T-cell (primary cell): ENCODE measurements around the gene BDKRB2. TPM values are rescaled to one million over a fixed set of nuclear protein-coding genes. Genes with fewer than 3 reads are reported as not detected.

Experiments
- ATAC-seq, 4 experiments: fragments of 200-7000 bp in 3 of 4; fragments of 150-1000 bp in 1 of 4; cut with Tn5 transposase; replicated peaks in 1 of 4; 1 replicate in 3 of 4; 2 replicates in 1 of 4; pipeline ENCODE4 v1.10.0; 2021; ENCODE audit warnings: moderate library complexity in 3 of 4, mild to moderate bottlenecking in 2 of 4, moderate number of reproducible peaks in 1 of 4
- CTCF ChIA-PET, 2 donors: fragments of 300-600 bp; sonication (Branson Sonifier 250); formaldehyde crosslinking; loops; one replicate each; lab custom pipeline; 2022; ENCODE audit warnings: antibody characterized with exemption in 2 of 2; lab: Charles Lee
- POLR2A ChIA-PET, 2 donors: fragments of 300-600 bp; sonication (Branson Sonifier 250); formaldehyde crosslinking; loops; one replicate each; lab custom pipeline; 2022; ENCODE audit warnings: antibody characterized with exemption in 2 of 2; lab: Charles Lee
- DNase-seq, 35 experiments: peaks; one replicate each; pipeline versions ENCODE4 v3.0.0 to v3.0.0-alpha.2; 2013 to 2023
- H3K27ac ChIP-seq: one replicate; pipeline ENCODE4 v1.5.1; 2013; ENCODE audit warnings: low read length
- H3K27me3 ChIP-seq, 2 experiments: replicated peaks in 1 of 2; 1 replicate in 1 of 2; 2 replicates in 1 of 2; pipeline versions ENCODE4 v1.6.1 to v1.7.0; 2013; ENCODE audit warnings: low read length in 1 of 2, mixed read lengths in 1 of 2; ENCODE audit not compliant: control insufficient read depth in 2 of 2, insufficient read depth in 2 of 2; ENCODE audit errors: extremely low read depth in 1 of 2
- H3K36me3 ChIP-seq, 2 donors: 1 replicate in 1 of 2; 2 replicates in 1 of 2; pipeline versions ENCODE4 v1.6.1 to v1.7.0; 2013; ENCODE audit warnings: low read length in 1 of 2; ENCODE audit not compliant: control insufficient read depth in 2 of 2, insufficient read depth in 1 of 2; ENCODE audit errors: extremely low read depth in 1 of 2
- H3K4me1 ChIP-seq, 2 experiments: 1 replicate in 1 of 2; 2 replicates in 1 of 2; pipeline versions ENCODE4 v1.6.1 to v1.7.0; 2013; ENCODE audit warnings: low read length in 2 of 2, mixed read lengths in 1 of 2; ENCODE audit not compliant: insufficient read depth in 2 of 2, control insufficient read depth in 1 of 2; ENCODE audit errors: extremely low read depth in 1 of 2
- H3K4me3 ChIP-seq, 2 donors: 1 replicate in 1 of 2; 2 replicates in 1 of 2; pipeline versions ENCODE4 v1.5.1 to v1.7.0; 2013; ENCODE audit warnings: mild to moderate bottlenecking in 2 of 2, low read length in 1 of 2, moderate library complexity in 1 of 2; ENCODE audit not compliant: control insufficient read depth in 1 of 2; ENCODE audit errors: extremely low read depth in 1 of 2
- H3K9me3 ChIP-seq: 2 replicates; pipeline ENCODE4 v1.7.0; 2013
- H3K27ac Mint-ChIP-seq, 2 donors: one replicate each; pipeline ENCODE4 v1.8.0; 2020 to 2021; ENCODE audit warnings: mild to moderate bottlenecking in 2 of 2, mixed read lengths in 2 of 2
- H3K27me3 Mint-ChIP-seq, 2 donors: one replicate each; pipeline ENCODE4 v1.8.0; 2021 to 2022; ENCODE audit warnings: mixed read lengths in 2 of 2
- H3K36me3 Mint-ChIP-seq: one replicate; pipeline ENCODE4 v1.8.0; 2021; ENCODE audit warnings: mixed read lengths
- H3K4me1 Mint-ChIP-seq, 3 donors: one replicate each; pipeline ENCODE4 v1.8.0; 2020 to 2022; ENCODE audit warnings: mixed read lengths in 3 of 3, mild to moderate bottlenecking in 1 of 3
- H3K4me3 Mint-ChIP-seq, 3 donors: one replicate each; pipeline ENCODE4 v1.8.0; 2020 to 2022; ENCODE audit warnings: mild to moderate bottlenecking in 3 of 3, mixed read lengths in 3 of 3, moderate library complexity in 3 of 3
- H3K9me3 Mint-ChIP-seq, 3 donors: one replicate each; pipeline ENCODE4 v1.8.0; 2020 to 2022; ENCODE audit warnings: mixed read lengths in 3 of 3
- WGBS: methylation state at CpG from one replicate; pipeline ENCODE4 v1.1.5; 2013; ENCODE audit warnings: missing lambda C conversion rate; ENCODE audit not compliant: insufficient coverage; 5-methylcytosine and 5-hydroxymethylcytosine counted together
- total RNA-seq, 35 experiments: library from RNA in 6 of 35; stranded (reverse) in 6 of 35; fragments of 120-200 nt in 1 of 35; gene quantifications; one replicate each; pipeline versions ENCODE4 v1.2.1 to v1.2.4 and lab custom pipeline; 2013 to 2026

Gene BDKRB2
- total RNA-seq, 5 donors from 2014 or later (not counting 1 experiment from before 2014, with no cell fraction given), result 0.06 to 0.09 TPM; not detected in 3

DNA sequence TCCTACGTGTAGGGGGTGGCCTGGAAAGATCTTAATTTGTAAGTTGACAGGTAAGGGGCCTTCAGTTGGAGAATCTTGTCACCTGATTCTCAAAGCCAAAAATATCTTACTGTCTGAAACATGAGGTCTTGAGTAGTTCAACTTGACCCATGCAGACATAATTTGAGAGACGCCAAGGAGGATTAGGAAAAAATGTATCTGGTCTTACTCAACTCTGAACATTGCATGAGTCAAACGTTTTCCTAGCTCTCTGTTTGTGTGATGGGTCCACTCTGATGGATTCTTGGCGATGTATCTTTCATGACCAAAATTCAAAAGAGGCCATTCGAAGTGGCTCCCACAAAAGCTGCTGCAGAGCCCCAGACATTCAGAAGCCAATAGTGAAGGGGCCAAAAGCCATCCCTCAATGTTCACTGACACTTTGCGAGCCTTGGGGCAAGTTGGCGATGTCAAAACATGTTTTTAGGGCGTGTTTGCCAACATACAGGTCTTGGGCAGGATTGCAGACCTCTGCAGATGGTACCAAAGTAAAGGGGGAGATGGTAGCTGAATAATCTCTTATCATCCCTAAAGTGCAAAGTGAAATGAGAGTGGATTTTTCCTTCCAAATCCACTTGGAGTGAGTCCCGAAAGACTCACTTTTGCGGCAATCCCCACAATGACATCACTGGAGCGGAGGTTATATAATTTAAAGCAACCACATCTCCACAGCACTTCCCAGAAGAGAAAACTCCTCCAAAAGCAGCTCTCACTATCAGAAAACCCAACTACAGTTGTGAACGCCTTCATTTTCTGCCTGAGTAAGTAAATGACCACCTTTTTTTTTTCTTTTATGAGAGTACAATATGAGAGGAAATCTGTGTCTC lies 51.1 kb downstream of the BDKRB2 start, which contains the start of gene BDKRB1:
TSS of gene BDKRB1 (plus strand) at position 710 of the 866 bp plus-strand sequence. CDS start 7,473 bp downstream, outside the sequence.
- Histone ChIP-seq H3K36me3 (no peaks in the 10 kb centered on the region), H3K4me1 (no peaks in the 10 kb centered on the region), H3K27me3 (peaks cover 0 to 47% of the 10 kb centered on the region in 2 experiments), H3K4me3 (no peak within 1 kb of the TSS), H3K27ac (no peak within 1 kb of the TSS), H3K9me3 (no peaks in the 10 kb centered on the region)
- no peak within 1 kb of the TSS for H3K27ac Mint-ChIP-seq
- H3K9me3 Mint-ChIP-seq, result no peaks in the 10 kb centered on the region
- no peaks in the 10 kb centered on the region for H3K4me1 Mint-ChIP-seq
- 57% methylated on average over 2 of the region's 12 CpGs for WGBS
- no peak within 1 kb of the TSS for H3K4me3 Mint-ChIP-seq
- no peaks in the 10 kb centered on the region for H3K36me3 Mint-ChIP-seq
- ATAC-seq (no peak), DNase-seq (no peak)
- ChIA-PET CTCF (no interaction called here), POLR2A (no interaction called here)
- peaks cover 50 to 57% of the 10 kb centered on the region in 2 donors for H3K27me3 Mint-ChIP-seq

DNA sequence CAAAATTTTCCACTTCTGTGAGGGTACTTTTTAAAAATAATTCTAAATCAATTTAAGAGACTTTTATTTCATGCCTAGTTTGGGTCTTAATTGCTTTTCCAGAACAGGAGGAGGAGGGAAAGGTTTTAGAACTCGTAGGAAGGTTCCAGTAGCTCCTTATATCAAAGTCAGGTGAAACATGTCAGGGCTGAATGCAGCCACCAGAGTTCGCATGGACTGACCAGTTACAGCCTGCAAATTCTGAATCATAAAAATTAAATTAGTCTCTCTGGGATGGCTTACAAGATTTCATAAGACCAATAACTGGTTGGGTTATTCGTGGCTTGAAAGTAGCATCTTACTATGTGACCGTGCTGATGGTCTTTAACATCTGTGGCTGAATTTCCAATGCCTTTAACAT lies 51.8 kb downstream of the BDKRB2 start:
- no peaks in the 10 kb centered on the region for H3K36me3 ChIP-seq
- no peaks in the 10 kb centered on the region for H3K36me3 Mint-ChIP-seq
- H3K4me3 ChIP-seq, result no peak overlapping the region
- H3K27ac ChIP-seq, result no peak overlapping the region
- H3K4me1 Mint-ChIP-seq, result no peaks in the 10 kb centered on the region
- WGBS, result 83% methylated on average over 1 of the region's 4 CpGs
- H3K4me1 ChIP-seq, result no peaks in the 10 kb centered on the region
- peaks cover 51 to 56% of the 10 kb centered on the region in 2 donors for H3K27me3 Mint-ChIP-seq
- no peak for DNase-seq
- H3K27ac Mint-ChIP-seq, result no peak overlapping the region
- no peaks in the 10 kb centered on the region for H3K9me3 Mint-ChIP-seq
- no peak for ATAC-seq
- CTCF ChIA-PET, result no interaction called here
- POLR2A ChIA-PET, result no interaction called here
- no peak overlapping the region for H3K4me3 Mint-ChIP-seq
- no peaks in the 10 kb centered on the region for H3K9me3 ChIP-seq
- H3K27me3 ChIP-seq, result peaks cover 0 to 47% of the 10 kb centered on the region in 2 experiments

- H3K9me3 Mint-ChIP-seq, result no peaks in the 10 kb centered on the region
- ATAC-seq (no peak), DNase-seq (no peak)
- H3K36me3 Mint-ChIP-seq, result no peaks in the 10 kb centered on the region
- ChIA-PET POLR2A (no interaction called here), CTCF (no interaction called here)
- Histone ChIP-seq H3K27ac (no peak overlapping the region), H3K9me3 (no peaks in the 10 kb centered on the region), H3K4me3 (no peak overlapping the region), H3K27me3 (peaks cover 0 to 48% of the 10 kb centered on the region in 2 experiments), H3K36me3 (no peaks in the 10 kb centered on the region), H3K4me1 (no peaks in the 10 kb centered on the region)
- H3K27me3 Mint-ChIP-seq, result peaks cover 45 to 50% of the 10 kb centered on the region in 2 donors
- no peak overlapping the region for H3K27ac Mint-ChIP-seq
- H3K4me1 Mint-ChIP-seq, result no peaks in the 10 kb centered on the region
- 58% methylated on average over 3 of the region's 8 CpGs for WGBS
- H3K4me3 Mint-ChIP-seq, result no peak overlapping the region
Measured at GRCh38 chr14:96257056-96257455, 52.4 kb downstream of the BDKRB2 start.

DNA sequence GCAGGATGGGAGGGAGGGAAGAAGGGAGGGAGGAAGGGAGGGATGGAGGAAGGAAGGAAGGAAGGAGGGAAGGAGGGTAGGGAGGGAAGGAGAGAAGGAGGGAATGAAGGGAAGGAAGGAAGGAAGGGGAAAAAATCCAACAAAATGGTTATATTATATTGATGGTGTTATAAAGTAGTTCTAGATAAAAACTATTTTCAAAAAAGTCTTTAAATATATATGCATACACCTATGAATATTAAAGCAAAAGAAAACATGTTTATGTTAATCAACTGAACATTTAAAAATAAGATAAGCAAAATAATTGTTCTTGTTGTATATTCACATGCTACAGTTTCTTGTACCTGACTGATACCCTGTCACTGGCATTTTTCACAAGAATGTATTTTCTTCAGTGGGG lies 53.3 kb downstream of the BDKRB2 start:
- no peak overlapping the region for H3K4me3 Mint-ChIP-seq
- POLR2A ChIA-PET, result interaction anchor here in 1 of 2 donors (0.7 kb wide), 1 partner anchor 153 kb away, joined by 3 read pairs; no protein-coding TSS in a partner anchor
- no peak for ATAC-seq

GRCh38 chr14:96260341-96260821 lies 55.7 kb downstream of the BDKRB2 start:
- POLR2A ChIA-PET, result no interaction called here
- no peaks in the 10 kb centered on the region for H3K36me3 Mint-ChIP-seq
- Histone ChIP-seq H3K27ac (no peak overlapping the region), H3K36me3 (no peaks in the 10 kb centered on the region), H3K4me3 (no peak overlapping the region), H3K9me3 (no peaks in the 10 kb centered on the region), H3K4me1 (no peaks in the 10 kb centered on the region), H3K27me3 (peaks cover 0 to 22% of the 10 kb centered on the region in 2 experiments)
- no peak overlapping the region for H3K4me3 Mint-ChIP-seq
- H3K4me1 Mint-ChIP-seq, result no peaks in the 10 kb centered on the region
- ATAC-seq, result no peak
- H3K27ac Mint-ChIP-seq, result no peak overlapping the region
- DNase-seq, result no peak
- peaks cover 21 to 25% of the 10 kb centered on the region in 2 donors for H3K27me3 Mint-ChIP-seq
- CTCF ChIA-PET, result no interaction called here
- WGBS, result 44% methylated on average over 2 of the region's 2 CpGs
- no peaks in the 10 kb centered on the region for H3K9me3 Mint-ChIP-seq

More for the DNA sequence above, 53.3 kb downstream of the BDKRB2 start:
- Histone ChIP-seq H3K4me1 (no peaks in the 10 kb centered on the region), H3K4me3 (no peak overlapping the region), H3K27ac (no peak overlapping the region), H3K27me3 (peaks cover 0 to 42% of the 10 kb centered on the region in 2 experiments), H3K9me3 (no peaks in the 10 kb centered on the region), H3K36me3 (no peaks in the 10 kb centered on the region)
- Mint-ChIP-seq H3K36me3 (no peaks in the 10 kb centered on the region), H3K4me1 (no peaks in the 10 kb centered on the region), H3K9me3 (no peaks in the 10 kb centered on the region), H3K27me3 (peaks cover 40 to 44% of the 10 kb centered on the region in 2 donors), H3K27ac (no peak overlapping the region)
- no peak for DNase-seq
- CTCF ChIA-PET, result no interaction called here

GRCh38 chr14:96261053-96261452 lies 56.4 kb downstream of the BDKRB2 start:
- Histone ChIP-seq H3K27me3 (peaks cover 0 to 24% of the 10 kb centered on the region in 2 experiments), H3K4me3 (no peak overlapping the region), H3K27ac (no peak overlapping the region), H3K36me3 (no peaks in the 10 kb centered on the region), H3K9me3 (no peaks in the 10 kb centered on the region), H3K4me1 (no peaks in the 10 kb centered on the region)
- Mint-ChIP-seq H3K4me3 (no peak overlapping the region), H3K27ac (no peak overlapping the region), H3K27me3 (peaks cover 20 to 26% of the 10 kb centered on the region in 2 donors), H3K9me3 (no peaks in the 10 kb centered on the region), H3K4me1 (no peaks in the 10 kb centered on the region), H3K36me3 (no peaks in the 10 kb centered on the region)
- whole genome bisulfite sequencing, result 94% methylated on average over 2 of the region's 5 CpGs
- ATAC-seq, result no peak
- CTCF ChIA-PET, result no interaction called here
- POLR2A ChIA-PET, result no interaction called here
- no peak for DNase-seq
